Stimulated activated naive CD8-positive, alpha-beta T cell treated with anti-CD3 and anti-CD28 coated beads, Interleukin-15, Interleukin-2, amounts not matched to agents 100 U/mL and 50 U/mL, for 24 hours (primary cell): Measurements from ENCODE around the gene VAV2.

Source experiments
- ATAC-seq: fragments of 150-1000 bp; cut with Tn5 transposase; one replicate; pipeline ENCODE4 v1.10.0; 2021
- DNase-seq: peaks from one replicate; pipeline ENCODE4 v3.0.0; 2021

The VAV2 gene

GRCh38 chr9:133851693-133852092 is 140.4 kb downstream of the VAV2 start:
- no peak for DNase-seq
- ATAC-seq: no peak

- ATAC-seq (no peak), DNase-seq (no peak)
Measured at GRCh38 chr9:133850937-133851336, 141.2 kb downstream of the VAV2 start.

- no peak for DNase-seq
- no peak for ATAC-seq
Measured at GRCh38 chr9:133850161-133850560, 142.0 kb downstream of the VAV2 start.

GRCh38 chr9:133849110-133849670 is 142.9 kb downstream of the VAV2 start:
- ATAC-seq (no peak), DNase-seq (no peak)

GRCh38 chr9:133848471-133849109 is 143.5 kb downstream of the VAV2 start:
- no peak for ATAC-seq
- no peak for DNase-seq

GRCh38 chr9:133846483-133847090 is 145.5 kb downstream of the VAV2 start:
- ATAC-seq: no peak
- no peak for DNase-seq

- ATAC-seq: peak; percentile 21
- no peak for DNase-seq
Measured at GRCh38 chr9:133845440-133845839, 146.7 kb downstream of the VAV2 start.

GRCh38 chr9:133844881-133845410 is 147.2 kb downstream of the VAV2 start:
- DNase-seq (no peak), ATAC-seq (no peak)

- DNase-seq (no peak), ATAC-seq (no peak)
Measured at GRCh38 chr9:133844398-133844784, 147.7 kb downstream of the VAV2 start.

GRCh38 chr9:133843751-133844397 is 148.2 kb downstream of the VAV2 start:
- DNase-seq (no peak), ATAC-seq (no peak)

GRCh38 chr9:133843250-133843649 is 148.9 kb downstream of the VAV2 start:
- DNase-seq: no peak
- ATAC-seq: no peak

GRCh38 chr9:133842721-133843227 is 149.3 kb downstream of the VAV2 start:
- ATAC-seq (no peak), DNase-seq (no peak)

GRCh38 chr9:133842174-133842573 is 149.9 kb downstream of the VAV2 start:
- DNase-seq: no peak
- no peak for ATAC-seq

- no peak for ATAC-seq
- DNase-seq: no peak
Measured at GRCh38 chr9:133841167-133841812, 150.8 kb downstream of the VAV2 start.

- DNase-seq: no peak
Measured at GRCh38 chr9:133839822-133840329, 152.2 kb downstream of the VAV2 start.

GRCh38 chr9:133838859-133839507 is 153.1 kb downstream of the VAV2 start:
- ATAC-seq (no peak), DNase-seq (no peak)

More at GRCh38 chr9:133839822-133840329, 152.2 kb downstream of the VAV2 start:
- ATAC-seq: no peak

GRCh38 chr9:133837627-133838597 is 154.2 kb downstream of the VAV2 start:
- ATAC-seq (no peak), DNase-seq (no peak)

- DNase-seq (no peak), ATAC-seq (no peak)
Measured at GRCh38 chr9:133836818-133837217, 155.3 kb downstream of the VAV2 start.

GRCh38 chr9:133836001-133836758 is 155.9 kb downstream of the VAV2 start:
- ATAC-seq (no peak), DNase-seq (no peak)
